GM21381 (cell line): ENCODE data around the gene EGLN3.
"Not testable (repeated sequence)": the region's sequence is repeated elsewhere in the genome, so short reads cannot be mapped to it uniquely, and the experiment has no call there.

Experiments
- ATAC-seq: cut with Tn5 transposase; IDR thresholded peaks from one replicate; pipeline ENCODE4 v1.9.1; 2021; ENCODE audit warnings: mild to moderate bottlenecking, moderate library complexity; ENCODE audit not compliant: unreplicated experiment

The EGLN3 gene

DNA sequence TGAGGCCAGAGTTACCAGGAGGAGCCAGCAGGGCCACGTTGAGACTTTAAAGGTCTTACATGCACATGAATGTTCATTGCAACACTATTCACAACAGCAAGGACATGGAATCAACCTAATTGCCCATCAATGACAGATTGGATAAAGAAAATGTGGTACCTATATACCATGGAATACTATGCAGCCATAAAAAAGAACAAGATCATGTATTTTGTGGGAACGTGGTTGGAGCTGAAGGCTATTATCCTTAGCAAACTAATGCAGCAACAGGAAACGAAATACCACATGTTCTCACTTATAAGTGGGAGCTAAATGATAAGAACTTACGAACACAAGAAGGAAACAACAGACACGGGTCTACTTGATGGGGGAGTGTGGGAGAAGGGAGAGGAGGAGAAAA, 11.6 kb upstream of the EGLN3 start:
- not testable (repeated sequence) for ATAC-seq

- no peak for ATAC-seq
Measured at GRCh38 chr14:33962016-33962415, 11.1 kb upstream of the EGLN3 start.

DNA sequence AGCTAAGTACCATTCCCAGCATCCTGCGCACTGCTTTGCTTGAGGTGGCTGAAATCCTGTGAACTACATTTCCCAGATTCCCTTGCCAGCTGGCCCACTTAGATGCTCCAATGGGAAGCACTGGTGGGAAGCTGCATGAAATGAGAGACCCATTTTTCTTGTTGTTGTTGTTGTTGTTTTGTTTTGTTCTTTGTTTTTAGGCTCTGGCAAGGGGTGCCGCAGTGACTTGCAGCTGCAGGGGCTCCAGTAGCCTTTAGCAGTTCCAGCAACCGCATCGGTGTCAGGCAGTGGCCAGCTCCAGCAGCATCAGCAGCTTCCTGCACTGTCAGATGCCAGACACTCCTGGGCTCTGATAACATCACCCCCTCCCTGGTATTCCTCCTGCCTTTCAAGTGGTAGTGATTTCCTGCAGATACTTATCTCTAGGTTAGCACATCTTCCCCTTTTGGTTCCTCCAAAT, 8.8 kb upstream of the EGLN3 start:
- ATAC-seq: no peak

GRCh38 chr14:33958605-33959226, 7.8 kb upstream of the EGLN3 start:
- no peak for ATAC-seq

GRCh38 chr14:33957993-33958392, 7.1 kb upstream of the EGLN3 start:
- no peak for ATAC-seq

DNA sequence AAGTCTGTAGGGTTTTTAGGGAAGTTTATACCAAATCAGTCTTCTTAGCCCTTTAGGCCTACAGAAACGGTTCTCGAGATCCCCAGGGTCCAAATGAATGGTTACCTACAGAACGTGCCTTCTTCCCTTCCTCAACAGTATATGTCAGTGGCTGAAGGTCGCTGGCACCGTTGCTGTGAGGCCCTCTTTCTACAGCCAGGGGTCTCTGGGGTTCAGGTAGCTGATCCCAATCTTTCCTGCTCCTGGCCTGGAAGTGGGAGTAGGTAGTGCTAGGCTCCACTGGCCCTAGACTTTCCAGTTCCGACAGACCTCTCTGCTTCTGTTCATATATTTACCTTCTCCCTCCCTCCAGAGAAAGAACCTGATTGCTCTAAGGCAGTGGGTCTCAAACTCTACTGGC, 6.4 kb upstream of the EGLN3 start:
- no peak for ATAC-seq

DNA sequence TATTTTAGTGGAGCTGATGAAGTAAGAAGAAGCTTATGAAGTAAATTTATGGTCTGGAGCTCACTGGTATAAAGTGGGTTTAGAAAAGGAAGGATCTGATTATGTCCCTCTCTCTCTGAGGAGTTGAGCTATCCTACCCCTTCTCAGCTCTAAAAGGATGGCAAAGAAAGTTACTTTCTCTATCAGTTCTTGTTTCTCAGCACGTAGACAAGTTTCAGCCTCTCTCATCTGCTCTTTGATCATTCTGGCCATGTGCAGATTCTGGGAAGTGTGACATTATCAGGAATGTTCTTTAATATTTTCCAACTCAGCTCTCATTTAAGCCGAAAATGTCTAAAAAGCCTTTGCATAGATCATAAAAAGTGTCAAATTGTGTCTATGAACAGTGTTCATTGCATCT, 5.8 kb upstream of the EGLN3 start:
- no peak for ATAC-seq

GRCh38 chr14:33954016-33954598, 3.2 kb upstream of the EGLN3 start:
- no peak for ATAC-seq

DNA sequence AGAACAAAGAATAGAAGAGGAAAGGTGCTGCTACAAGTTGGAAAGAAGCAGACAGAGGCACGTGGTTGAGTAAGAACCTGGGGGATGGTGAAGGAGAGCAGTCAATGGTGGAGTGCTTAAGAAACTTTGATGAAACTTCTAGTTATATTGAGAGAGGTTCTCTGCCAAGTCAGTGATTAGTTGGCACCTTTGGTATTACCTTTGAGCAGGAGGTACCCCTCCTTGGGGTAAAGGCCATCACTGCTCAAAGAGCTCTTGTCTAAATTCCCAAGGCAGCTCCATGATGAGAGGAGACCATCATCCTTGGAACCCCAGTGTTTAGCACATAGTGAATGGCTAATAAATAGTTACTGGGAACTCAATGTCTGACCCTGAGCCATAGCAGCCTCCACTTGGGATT, 1.7 kb upstream of the EGLN3 start:
- ATAC-seq: no peak

GRCh38 chr14:33951183-33951840, 438 bp upstream of the EGLN3 start:
- ATAC-seq: no peak

DNA sequence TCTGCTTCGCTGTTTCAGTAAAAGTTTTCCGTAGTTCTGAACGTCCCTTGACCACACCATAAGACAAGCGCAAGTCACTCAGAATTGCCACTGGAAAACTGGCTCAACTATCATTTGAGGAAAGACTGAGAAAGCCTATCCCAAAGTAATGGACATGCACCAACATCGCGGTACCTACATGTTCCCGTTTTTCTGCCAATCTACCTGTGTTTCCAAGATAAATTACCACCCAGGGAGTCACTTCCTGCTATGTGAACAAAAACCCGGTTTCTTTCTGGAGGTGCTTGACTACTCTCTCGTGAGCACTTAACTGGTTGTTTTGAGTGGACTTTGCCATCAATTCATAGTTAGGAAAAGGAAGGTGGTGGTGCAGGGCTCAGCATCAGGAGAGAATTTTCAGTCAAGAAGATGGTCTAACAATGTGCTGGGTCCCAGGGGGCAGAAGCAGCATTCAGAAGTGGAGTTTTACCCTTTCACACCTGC, 1.4 kb downstream of the EGLN3 start:
- no peak for ATAC-seq

- no peak for ATAC-seq
Measured at GRCh38 chr14:33948869-33949408, 1.9 kb downstream of the EGLN3 start.

DNA sequence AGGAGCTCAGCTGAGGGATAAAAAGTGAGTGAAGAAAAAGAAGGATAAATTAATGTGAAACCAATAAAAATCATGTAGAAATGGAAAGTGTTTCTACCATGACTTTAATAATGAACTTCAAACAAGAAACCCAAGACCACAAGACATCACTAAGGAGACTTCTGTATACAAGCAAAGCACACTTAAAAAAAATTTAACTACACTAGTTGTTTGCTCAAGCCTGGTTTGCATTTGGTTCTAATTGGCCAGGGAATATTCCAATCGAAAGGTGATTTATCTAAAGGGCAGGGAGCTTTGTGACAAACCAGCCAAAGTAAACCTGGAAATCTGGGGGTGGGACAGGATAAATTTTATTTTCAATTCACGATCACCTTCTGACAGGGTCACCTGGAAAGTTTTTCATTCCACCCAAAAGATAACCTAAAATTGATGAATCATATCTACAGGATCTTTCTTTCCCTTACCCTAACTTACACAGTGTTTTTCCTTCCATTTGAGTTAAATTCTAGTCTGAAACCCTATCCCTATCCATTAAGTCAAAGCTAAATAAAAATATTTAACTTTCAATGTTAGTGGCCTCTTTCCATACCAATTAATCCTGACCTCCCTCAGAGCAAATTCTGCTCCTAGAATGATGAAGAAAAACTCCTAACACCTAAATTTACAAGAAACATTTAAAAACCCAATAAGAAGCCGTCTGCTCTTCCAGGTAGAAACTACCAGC, 2.6 kb downstream of the EGLN3 start:
- ATAC-seq: no peak

DNA sequence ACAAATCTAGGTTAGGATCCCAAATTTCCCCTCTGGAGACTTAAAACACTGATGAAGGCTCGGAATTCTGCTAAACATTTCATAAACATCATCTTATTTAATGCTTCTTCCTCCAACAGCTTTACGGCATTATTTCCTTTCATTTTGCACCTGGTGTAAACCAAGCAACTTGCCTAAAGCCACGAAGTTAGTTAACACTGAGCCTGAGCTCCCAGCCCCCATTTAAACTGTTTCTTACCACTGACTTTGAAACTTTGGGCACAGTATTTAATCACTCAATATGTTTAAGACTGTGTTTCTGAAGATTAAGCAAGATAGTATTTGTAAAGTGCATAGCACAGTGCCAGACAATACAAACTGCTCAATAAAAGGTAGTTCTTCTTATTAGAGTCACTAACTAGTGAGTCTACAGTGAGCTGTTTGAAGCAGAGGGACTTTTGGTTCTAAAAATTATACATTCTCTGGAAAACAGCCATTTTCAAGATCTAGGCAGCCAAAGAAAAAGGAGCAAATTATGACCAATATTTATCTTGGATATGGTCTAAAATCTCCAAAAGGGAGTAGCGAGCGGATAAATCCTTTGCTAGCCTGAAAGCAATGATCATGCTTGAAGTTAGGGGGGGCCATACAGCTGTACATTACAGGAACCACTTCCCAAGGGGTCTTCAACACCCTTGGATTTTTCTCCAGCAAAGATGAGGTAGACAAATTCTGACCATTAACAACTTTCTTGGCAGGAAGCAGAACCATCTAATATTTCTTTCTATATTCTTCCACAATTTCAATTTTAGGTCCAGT, 4.0 kb downstream of the EGLN3 start:
- ATAC-seq: no peak

GRCh38 chr14:33945210-33946088, 5.4 kb downstream of the EGLN3 start:
- ATAC-seq: no peak

- no peak for ATAC-seq
Measured at GRCh38 chr14:33943096-33943883, 7.6 kb downstream of the EGLN3 start.

- ATAC-seq: no peak
Measured at GRCh38 chr14:33941718-33942117, 9.2 kb downstream of the EGLN3 start.

GRCh38 chr14:33940561-33941011, 10.3 kb downstream of the EGLN3 start:
- no peak for ATAC-seq
